ENCODE results near the gene CHMP3.
"Not testable (repeated sequence)": the region's sequence is repeated elsewhere in the genome, so short reads cannot be mapped to it uniquely, and the experiment has no call there.

Gene CHMP3

GRCh38 chr2:86548913-86549396 is 14.3 kb downstream of the CHMP3 start:
- not testable (repeated sequence) for DNase-seq

GRCh38 chr2:86548165-86548912 is 14.9 kb downstream of the CHMP3 start:
- DNase-seq: not testable (repeated sequence)

GRCh38 chr2:86545296-86545924 is 17.8 kb downstream of the CHMP3 start:
- not testable (repeated sequence) for DNase-seq

- not testable (repeated sequence) for DNase-seq
Measured at GRCh38 chr2:86544278-86545099, 18.8 kb downstream of the CHMP3 start.

- DNase-seq: no peak
Measured at GRCh38 chr2:86543793-86544192, 19.4 kb downstream of the CHMP3 start.

DNA sequence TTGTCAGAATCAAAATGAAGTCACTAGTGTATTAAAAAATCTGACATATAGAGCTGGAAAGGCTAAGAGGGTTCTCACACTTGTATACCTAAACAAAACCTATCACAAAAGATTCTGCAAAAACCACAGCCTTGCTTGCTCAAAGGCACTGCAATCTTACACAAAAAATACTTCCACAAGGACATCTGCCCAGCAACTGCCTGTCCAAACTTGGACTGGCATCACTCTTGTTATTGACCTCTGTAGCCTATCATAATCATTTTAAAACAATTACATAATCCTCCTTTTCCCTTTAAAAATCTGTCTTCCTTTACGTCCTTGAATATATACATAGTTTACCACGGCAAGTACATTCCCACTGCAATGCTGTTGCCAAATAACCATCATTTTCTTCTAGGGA is 19.9 kb downstream of the CHMP3 start:
- no peak for DNase-seq

GRCh38 chr2:86542814-86543213 is 20.4 kb downstream of the CHMP3 start:
- DNase-seq: no peak

- DNase-seq: no peak
Measured at GRCh38 chr2:86541334-86541733, 21.9 kb downstream of the CHMP3 start.

- no peak for DNase-seq
Measured at GRCh38 chr2:86533589-86533988, 29.7 kb downstream of the CHMP3 start.

DNA sequence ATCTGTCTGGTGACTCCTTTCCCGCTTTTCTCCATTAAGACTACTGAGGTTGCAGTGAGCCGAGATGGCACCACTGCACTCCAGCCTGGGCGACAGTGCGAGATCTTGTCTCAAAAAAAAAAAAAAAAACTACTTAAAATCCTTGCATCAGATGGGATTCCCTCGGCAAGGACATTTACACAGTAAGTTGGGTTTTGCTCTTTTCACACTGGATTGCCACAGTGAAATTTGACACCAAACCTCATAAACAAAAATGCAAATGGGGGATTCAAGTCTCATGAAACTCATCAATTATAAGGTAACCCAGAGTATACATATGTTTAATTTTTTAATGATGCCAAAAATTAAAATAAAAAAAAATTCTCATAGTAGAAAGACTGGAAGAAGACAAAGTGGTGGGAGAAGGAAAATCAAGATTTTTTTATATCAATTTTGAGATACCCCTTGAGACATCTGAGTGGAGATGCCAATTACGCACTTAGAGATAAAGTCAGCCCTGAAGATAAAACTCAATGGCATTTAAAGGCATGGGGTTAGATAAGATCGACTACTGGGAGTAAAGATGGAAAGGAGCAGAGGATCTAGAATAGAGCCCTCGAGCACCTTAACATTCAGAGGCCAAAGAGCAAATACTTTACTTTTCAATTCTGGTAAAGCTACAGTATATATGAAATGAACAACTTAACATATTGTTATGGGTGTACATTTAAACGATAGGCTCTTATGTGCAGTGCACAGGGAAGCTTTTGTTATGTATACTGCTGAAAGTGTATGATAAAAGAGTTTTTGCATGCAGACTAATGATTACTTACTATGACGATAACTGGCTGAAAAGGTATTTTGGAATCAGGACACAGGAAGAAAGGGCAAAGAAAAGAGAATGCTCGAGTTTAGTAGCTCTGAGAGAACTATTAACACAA is 37.6 kb downstream of the CHMP3 start:
- DNase-seq: no peak

- no peak for DNase-seq
Measured at GRCh38 chr2:86523491-86523890, 39.8 kb downstream of the CHMP3 start.

DNA sequence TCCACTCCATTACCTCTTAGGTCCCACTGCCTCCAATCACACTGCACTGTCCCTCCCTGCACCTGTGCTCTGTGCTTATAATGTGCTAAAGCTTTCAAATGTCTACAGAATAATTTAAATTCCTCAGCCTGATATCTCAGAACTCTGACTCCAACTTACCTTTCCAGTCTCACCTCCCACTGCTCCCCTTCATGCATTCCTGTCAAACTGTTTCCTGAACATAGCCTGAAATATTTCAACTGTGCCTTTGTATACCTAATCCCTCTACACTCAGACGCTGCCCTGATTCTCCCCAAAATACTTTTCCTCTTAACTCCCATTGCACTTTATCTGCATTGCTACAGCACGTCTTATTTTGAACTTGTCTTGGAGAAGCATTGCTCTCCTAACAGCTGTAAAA is 40.5 kb downstream of the CHMP3 start:
- no peak for DNase-seq

DNA sequence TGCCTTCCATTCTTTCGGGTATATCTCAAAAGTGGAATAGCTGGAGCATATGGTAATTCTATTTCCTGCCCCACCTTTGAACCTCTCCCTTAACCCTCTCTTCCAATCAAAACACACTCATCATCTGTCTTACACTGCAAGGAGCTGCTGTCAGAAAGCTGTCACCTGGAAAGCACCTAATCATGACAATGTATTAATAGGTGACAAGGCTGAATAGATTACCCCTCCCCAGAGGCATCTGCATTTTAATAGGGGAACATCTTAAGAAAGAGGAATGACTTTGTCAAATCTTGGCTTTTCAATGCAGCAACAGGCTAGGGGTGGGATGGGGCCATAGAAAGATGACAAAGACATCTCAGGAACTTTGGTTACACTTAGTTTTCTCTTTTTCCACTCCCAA is 41.3 kb downstream of the CHMP3 start:
- no peak for DNase-seq

- DNase-seq: no peak
Measured at GRCh38 chr2:86520153-86520552, 43.1 kb downstream of the CHMP3 start.

- DNase-seq: no peak
Measured at GRCh38 chr2:86519349-86519748, 43.9 kb downstream of the CHMP3 start.

DNA sequence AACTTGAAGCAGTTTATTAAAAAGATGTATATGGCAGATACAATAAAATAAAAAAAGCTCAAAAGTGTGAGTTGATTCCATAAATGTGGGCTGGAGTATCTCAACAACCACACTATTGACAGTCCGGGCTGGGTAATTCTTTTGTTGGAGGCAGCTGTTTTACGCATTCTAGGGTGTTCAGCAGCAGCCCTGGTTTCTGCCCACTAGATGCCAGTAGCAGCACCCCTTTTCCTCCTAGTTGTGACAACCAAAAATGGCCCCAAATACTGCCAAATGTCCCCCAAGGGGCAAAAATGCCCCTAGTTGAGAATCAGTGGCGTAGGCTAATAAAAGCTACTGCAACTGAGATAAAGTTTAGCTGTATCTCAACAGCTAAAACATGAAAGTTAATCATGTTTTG is 44.8 kb downstream of the CHMP3 start:
- DNase-seq: no peak

- no peak for DNase-seq
Measured at GRCh38 chr2:86513948-86514660, 49.1 kb downstream of the CHMP3 start.

- DNase-seq: no peak
Measured at GRCh38 chr2:86512892-86513291, 50.4 kb downstream of the CHMP3 start.

GRCh38 chr2:86512034-86512433 is 51.2 kb downstream of the CHMP3 start:
- DNase-seq: no peak

DNA sequence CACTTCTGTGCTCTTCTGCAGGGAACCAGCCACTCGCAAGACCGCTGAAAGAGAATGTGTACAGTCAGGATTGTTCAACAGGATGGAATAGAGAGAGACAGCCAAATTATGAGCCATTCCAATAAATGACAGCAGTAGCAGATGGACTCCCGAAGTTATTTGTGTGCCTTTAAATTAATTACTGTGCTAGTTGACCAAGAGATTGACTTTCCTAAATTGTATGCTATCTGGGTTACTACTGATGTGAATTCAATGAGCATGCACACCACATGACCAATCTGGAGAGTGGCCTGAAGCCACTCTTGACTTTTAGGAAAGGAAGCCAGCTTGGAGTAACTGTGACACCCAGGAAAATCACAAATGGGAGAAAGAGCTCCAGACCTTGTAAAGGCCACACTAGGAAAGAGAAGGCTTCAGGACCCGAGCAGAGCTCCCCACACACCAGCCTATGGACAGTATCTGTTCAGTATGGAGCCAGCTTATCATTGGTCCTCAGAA is 52.8 kb downstream of the CHMP3 start:
- DNase-seq: no peak

GRCh38 chr2:86507600-86507999 is 55.6 kb downstream of the CHMP3 start:
- DNase-seq: no peak

Measured in activated CD4-positive, alpha-beta T cell treated with anti-CD3 and anti-CD28 coated beads, Interleukin-10, Interleukin-2, amounts not matched to agents 100 ng/mL and 50 ng/mL, durations not matched to agents 16 hours and 8 hours (primary cell).